NCI-H1436 treated with DMSO at 0.1 percent for 48 hours (cell line): ENCODE results near the gene WASHC4.
"Not testable (repeated sequence)": the region's sequence is repeated elsewhere in the genome, so short reads cannot be mapped to it uniquely, and the experiment has no call there.

Experiments
- DNase-seq: peaks from one replicate; lab custom pipeline; 2025; lab: John Stamatoyannopoulos, UW

The WASHC4 gene

DNA sequence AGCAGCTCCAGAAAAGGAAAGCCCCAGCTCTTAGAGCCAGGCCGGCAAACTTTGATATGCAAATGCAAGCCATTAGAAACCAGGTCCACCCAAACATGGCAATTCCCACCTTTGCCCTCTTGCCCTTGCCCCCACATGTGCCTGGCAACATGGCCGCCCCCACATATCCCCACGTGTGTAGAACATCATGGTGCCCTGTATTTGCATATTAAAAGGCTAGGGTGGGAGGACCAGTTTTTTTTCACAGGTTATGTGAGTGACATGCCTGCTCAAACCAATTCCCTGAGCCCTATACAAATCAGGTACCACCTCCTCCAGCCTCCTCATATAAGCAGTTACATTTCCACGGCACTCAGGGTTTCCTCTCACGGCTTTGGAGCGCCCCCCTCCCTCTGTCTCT is 17.2 kb upstream of the WASHC4 start:
- no peak for DNase-seq

DNA sequence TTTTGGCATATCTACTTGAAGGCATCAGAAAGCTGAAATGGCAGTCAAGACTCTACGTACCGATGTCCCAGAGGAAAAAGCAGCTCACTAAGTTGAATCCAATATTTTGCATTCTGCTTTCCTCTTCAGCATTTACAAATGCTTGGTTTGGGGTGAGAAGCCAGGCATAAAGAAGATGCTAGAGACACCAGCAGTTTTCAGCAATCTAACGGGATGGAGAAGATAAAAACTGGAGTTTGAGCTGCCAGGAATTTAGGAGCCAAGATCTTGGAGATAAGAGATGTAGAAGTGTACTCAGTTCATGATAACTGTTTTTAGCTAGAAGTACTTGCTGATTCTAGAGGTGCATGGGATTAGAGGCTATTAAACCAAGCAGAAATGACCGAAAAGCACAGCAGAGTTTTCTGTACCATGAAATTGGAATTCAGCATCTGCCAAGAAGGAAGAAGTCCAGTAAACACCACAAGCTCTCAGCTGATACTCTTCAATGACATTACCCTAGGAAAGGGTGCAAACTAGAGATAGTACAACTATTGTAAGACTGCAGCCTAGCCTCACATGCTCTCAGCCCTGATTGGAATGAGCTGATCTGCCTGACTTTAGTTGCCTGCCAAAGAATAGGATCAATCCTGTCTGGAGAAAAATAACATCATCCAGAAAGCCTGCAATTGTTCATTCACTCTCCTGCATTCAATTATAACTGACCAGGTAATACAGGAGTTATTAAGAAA is 15.9 kb upstream of the WASHC4 start:
- no peak for DNase-seq

DNA sequence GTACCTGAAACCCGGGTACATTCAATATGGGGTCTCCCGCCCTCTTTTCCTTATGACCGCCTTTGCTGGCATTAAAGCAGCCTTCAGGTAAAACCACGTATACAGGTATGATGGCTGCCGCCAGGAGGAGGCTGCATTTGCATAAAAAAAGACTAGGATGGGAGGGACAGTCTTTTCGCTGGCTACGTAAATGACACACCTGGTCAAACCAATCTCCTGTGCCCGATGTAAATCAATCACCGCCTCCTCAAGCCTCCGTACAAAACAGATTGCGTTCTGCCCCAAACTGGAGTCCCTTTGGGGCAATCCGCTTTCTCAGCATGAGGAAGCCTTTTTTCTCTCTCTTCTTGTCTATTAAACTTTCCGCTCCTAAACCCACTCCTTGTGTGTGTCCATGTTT is 15.2 kb upstream of the WASHC4 start:
- DNase-seq: no peak

DNA sequence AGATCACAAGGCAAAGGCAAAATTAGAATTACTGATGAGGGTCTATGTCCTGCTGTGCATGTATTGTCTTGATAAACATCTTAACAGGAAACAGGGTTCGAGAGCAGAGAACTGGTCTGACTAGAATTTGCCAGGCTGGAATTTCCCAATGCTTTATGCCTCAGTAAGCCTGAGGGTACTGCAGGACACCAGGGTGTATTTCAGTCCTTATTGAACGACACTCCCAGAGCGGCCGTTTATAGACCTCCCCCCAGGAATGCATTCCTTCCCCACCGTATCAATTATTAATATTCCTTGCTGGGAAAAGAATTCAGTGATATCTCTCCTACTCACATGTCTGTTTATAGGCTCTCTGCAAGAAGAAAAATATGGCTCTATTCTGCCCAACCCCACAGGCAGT is 12.2 kb upstream of the WASHC4 start:
- not testable (repeated sequence) for DNase-seq

DNA sequence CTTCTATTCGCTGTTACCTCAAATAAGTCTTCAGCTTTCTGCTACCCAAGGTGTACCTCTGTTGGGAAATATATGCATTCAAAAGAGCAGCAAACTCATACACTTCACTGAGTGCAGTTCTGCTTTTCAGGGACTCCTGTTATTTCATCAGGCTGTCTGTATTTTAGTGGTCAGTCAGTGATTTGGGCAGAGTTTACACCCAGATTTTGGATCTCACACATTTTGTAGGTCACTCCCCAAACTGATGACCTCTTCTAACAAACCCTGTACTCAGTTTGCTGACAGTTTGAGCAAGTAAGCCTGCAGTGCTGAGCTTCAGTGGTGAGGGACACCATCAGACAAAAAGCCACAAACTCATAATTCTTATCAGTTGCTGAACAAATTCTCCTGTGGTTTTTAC is 8.2 kb upstream of the WASHC4 start:
- DNase-seq: no peak

DNA sequence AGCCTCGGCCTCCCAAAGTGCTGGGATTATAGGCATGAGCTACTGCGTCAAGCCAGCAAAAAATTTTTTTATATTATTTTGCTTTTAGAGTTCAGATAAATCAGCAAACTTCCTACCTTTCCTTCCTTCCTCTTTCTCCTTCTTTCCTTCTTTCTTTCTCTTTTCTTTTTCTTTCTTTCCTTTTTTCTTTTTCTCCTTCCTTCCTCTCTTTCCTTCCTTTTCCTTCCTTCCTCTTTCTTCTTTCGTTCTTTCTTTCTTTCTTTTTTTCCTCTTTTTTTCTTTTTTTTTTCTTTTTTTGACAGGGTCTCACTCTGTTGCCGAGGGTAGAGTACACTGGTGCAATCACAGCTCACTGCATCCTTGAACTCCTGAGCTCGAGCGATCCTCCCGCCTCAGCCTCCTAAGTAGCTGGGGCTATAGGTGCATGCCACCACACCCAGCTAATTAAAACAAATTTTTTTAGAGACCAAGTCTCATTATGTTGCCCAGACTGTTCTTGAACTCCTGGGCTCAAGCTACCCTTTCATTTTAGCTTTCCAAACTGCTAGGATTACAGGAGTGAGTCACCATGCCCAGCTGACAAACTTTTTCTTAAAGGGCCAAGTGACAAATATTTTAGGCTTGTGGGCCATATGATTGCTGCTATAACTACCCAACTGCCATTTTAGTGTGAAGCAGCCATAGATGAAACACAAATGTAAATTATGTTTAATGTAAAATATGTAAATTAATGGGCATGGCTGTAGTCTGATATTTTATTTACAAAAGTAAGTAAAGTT is 7.1 kb upstream of the WASHC4 start:
- DNase-seq: no peak

DNA sequence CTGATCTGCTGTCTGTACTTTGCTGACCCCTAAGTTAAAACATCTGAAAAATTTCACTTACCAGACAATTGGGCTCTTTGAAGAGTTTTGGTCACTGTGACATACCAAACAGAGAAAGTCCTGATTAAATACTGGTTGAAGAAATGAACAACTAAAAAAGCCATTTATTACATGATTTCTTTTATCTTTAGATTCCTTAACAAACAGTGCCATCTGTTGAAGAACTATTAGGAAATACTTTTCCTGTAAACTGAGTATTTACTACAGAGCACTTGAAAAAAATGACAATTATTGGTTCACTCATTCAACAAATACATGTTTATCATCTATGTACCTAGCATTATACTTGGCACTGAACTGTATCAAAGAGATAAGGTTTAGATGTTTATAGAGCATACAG is 6.5 kb upstream of the WASHC4 start:
- no peak for DNase-seq

DNA sequence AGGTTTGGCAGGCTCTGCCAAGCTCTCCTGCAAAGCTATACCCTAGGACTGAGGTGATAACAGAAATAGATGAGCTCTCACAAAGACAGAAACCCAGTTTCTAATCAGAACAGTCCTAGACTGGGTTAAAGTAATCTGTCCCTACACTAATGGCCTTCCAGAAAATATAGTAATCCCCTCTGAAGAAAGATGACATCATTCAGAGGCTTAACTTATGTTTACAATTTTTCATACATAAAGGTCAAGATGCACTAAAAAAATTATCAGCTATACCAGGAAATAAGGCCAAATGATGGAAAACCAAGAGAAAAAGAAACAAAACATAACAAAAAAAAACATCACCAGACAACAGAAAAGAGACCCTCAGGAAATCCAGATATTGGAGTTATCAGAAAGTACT is 4.9 kb upstream of the WASHC4 start:
- no peak for DNase-seq

DNA sequence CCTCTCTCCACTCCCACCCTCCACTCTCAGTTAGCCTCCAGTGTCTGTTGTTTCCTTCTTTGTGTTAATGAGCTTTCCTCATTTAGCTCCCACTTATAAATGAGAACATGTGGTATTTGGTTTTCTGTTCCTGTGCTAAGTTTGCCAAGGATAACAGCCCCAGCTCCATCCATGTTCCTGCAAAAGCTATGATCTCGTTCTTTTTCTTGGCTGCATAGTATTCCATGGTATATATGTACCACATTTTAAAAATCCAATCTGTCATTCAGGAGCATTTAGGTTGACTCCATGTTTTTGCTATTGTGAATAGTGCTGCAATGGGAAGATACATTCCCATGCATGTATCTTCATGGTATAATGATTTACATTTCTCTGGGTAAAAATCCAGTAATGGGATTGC is 2.8 kb upstream of the WASHC4 start:
- DNase-seq: no peak

DNA sequence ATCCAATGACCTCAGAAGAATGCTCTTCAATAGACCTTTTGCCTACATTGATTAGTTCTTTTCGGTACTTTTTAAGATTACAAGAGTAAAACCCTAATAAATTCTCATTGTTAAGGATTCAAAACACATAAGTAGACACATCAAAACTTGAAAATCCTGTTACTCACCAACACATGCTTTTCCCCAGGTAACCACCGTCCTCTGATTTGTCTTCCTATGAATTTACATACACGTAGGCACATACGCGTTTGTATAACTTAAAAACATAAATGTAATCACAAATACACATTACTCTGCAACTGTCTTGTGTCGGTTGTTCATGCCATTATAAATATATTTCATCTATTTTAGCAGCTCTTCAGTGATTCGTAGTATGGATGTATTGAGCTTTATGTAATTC is 910 bp upstream of the WASHC4 start:
- no peak for DNase-seq

DNA sequence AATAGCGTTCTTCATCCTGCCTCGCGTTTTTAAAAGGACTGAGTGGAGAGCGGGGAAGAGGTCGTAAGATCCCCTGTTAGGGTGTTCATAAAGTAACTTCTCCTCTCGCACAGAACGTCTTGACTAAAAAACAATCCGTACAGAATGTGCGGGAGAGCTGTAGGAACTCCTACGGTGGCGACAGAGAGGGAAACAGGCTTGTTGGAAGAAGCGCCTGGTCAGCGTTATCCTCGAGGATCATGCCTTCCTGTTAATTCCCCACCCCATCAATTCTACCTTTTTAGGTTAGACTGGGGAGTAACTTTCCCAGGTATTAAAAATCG is 399 bp upstream of the WASHC4 start:
- no peak for DNase-seq

DNA sequence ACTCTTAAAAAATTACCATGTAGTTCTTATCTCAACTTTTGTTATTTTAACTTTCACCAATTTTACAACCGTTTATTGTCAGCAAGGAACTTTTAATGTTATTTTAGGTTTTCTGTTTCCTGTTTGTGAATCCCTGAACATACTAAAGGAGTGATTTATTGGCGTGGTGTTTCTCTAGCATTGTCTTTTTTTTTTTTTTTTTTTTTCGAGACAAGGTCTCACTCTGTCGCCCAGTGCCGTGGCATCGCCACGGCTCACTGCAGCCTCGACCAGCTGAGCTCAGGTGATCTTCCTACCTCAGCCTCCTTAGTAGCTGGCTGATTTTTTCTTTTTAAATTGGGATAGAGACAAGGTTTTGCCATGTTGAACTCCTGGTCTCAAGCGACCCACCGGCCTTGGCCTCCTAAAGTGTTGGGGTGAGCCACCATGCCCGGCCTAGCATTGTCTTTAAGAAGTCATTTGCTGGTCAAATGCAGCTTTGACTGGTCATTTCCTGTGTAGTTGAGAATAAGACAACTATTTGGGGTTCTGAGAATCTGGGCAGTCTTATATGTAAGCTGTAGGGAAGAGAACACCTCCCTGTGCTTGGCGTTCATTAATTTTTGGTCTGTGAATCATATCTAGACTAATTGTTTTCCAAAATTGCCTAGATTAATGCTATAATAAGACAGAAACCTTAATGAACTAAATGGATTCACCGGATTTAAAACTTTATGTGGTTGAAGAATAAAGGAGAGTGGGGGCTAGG is 2.1 kb downstream of the WASHC4 start:
- no peak for DNase-seq

DNA sequence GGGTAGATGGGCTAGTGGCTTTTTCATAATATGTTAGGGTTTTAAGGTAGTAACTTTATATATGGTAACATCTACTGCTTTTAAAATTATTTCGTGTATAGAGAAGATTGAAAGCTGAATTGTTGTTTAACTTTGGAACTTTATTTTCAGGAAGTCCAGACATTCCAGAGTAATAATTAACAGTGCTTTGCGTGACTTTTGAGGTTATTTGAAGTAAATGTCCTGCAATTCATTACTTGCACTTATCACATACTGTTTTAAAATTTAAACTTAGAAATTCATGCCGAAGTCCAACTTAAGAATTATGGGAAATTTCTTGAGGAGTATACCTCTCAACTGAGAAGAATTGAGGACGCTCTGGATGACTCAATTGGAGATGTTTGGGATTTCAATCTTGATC is 3.3 kb downstream of the WASHC4 start:
- DNase-seq: no peak

DNA sequence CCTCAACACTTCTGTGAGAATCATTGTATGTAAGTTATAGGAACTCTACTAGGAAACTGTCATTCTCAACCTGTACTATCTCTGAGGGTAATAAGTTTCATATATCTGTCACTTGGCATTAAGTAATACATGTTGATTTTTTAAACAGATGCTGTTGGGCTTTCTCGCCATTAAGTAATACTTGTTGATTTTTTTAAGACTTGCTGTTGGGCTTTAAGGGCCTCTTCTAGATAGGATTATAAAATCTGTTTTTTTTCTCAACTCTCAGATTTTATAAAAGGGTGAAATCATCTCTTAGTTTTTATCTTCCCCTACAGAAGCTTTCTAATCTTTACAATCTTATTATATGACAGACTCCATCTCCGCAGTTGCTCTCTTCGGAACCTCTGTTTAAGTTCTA is 5.6 kb downstream of the WASHC4 start:
- no peak for DNase-seq

DNA sequence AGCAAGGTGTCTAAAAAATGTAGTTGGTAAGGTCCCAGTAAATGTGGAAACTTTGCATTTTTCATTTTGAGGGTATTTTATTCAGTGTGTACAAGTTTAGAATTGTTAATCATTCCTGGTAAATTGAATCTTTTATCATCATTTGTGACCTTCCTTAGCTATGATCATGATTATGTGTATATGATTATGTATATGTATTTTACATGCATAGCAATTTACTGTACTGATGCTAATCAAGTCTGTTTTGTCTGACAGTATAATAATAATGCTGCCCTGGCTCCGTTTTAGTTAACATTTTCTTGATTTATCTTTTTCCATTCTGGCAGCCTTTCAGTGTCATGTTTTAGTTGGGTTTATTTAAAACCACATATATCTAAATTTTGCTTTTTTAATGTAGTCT is 9.4 kb downstream of the WASHC4 start:
- DNase-seq: no peak

DNA sequence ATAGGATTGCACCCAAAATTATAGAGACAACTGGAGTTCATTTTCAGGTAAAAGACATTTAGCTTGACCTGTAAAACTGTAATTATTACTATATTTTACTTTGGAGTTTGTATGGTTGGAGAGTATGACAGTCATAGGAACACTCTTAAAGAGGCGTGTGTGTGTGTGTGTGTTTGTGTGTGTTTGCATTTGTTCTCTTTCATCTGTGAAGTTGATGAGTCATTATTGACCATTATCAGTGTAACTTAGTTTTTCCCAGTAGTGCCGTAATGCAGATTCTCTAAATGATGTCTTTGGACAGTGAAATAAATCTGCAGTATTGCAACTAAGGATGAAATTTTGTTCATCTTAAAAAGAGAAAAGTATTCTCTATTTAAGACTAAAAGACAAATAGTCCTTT is 13.0 kb downstream of the WASHC4 start:
- DNase-seq: no peak

DNA sequence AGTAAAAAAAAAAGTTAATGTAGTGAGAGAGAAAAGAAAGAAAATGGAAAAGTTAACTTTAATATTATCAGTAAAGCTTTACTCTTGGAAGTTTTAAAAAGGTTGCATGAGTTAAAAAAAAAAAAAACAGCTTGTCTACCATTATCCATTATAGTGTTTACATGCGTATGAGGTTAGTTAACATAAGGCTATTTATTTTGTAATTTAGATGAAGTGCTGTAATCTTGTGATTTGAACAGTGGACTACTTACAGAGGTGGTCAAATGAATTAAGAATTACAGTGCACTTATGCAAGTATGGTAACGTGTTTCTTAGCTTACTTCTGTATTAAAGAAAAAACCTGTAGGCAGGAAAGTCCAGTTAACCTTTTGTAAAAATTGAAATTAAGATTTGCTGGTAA is 30.7 kb downstream of the WASHC4 start:
- no peak for DNase-seq

DNA sequence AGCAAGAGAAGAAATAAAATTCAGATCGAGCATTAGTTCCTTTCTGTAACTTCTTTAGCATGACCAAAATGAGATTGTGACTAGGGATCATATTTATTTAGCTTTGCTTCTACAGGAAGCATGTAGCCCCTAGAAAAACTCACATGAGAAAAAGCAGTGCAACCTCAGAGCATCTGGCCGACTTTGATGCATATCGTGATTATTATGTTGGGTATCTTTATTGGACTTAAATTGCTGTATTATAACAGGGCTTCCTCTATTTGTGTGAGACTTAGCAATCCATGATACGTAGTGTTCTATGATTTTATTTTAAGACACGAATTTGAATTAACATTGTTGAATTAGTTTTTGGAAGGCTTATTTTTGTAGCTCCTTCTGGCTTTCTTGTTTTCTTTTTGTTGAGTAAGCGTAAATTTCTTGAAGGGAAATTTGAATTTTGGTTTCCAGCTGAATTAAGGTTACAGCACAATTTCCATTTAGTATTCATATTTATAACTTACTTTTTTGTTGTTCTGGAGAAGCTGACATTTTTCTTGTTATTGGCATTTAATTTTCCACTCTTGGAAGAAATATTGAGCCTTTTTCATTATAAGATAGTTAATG is 33.9 kb downstream of the WASHC4 start:
- no peak for DNase-seq

DNA sequence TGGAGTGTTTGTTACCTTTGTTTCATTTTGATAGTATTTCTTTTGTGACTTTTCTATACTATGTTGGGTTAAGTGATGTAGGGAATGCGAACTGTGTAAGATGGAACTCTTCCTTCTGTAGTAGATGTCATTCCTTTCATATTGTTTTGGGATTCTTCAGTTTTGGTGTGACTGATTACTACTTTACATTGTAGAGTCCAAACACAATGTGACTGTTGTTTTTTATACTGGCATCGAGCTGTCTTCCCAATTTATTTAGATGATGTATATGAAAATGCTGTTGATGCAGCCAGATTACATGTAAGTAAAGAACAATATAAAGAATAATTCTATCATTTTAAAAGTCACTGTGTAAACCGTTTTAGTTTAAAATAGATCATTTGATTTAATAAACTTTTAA is 34.7 kb downstream of the WASHC4 start:
- DNase-seq: no peak

DNA sequence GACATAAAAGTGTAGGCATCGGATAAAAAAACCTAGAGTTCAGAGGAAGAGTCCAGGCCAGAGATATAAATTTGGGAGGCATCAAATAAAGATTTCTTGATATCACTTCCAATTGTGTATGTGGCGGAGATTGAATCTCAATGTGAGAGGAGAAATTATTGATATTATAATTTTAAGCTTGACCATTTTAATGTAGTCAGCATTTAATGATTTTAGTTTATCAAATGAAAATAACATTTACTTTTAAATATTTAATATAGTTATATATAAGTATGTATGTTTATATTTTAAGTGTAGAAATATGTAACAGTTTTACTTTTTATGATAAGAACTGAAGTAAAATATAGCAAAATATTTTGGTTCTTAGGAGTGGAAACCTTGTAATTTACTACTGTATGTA is 48.7 kb downstream of the WASHC4 start:
- DNase-seq: no peak

DNA sequence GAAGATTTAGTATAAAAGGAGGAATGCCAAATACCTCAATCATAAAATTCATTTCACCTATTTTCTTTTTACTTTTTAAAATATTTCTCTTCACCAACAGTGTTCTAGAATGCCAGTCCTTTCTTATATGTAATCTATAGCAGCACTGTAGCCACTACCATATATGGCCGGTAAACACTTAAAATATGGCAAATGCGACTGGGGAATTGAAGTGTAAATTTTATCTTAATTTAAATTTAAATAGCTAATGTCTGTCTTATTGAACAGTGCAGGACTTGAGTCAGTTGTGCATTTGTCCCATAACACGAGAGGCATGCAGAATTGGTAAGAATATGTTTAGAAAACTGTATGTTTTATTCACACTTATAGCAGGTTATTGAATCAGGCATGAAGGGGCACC is 50.1 kb downstream of the WASHC4 start:
- DNase-seq: no peak

DNA sequence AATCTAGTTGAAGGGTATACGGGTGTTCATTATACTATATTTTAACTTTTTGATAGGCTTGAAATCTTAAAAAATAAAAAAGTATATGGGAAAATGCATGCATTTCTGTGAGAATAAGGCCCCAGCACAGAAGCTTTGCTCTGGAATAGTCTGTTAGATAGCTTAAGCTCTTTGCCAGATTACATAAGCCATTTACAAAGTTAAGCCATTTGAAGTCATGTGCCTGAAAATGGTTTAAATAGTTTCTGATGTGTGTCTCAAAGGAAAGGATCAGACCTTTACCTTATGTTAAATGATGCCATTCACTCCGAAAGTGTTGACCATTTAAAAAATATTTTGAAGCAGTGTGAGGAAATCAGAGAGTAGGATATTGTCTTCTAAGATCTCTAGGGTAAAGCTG is 51.3 kb downstream of the WASHC4 start:
- no peak for DNase-seq

DNA sequence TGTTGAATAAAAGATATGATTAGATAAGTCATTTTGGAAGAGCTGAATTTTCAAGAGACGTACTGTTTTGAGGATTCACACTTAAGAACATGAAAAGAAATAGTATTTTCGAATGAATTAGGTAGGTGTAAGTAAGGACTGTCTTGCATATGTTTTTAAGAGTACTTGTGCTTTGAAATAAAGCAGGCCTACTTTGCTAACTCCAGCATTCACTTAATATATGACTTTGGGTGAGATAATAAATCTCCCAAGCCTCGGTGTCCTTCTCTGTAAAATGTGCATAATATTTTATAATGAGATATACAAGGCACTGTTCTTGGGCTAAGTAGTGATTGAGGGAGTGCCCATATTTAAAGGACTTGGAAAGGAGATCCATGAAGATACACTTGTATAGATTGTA is 54.6 kb downstream of the WASHC4 start:
- no peak for DNase-seq
